Osteocyte (in vitro differentiated cells): ENCODE data around the gene PTPN1. TPM values are rescaled to one million over a fixed set of nuclear protein-coding genes. Genes with fewer than 3 reads are reported as not detected.

Experiments used
- DNase-seq: peaks from one replicate; pipeline ENCODE4 v3.0.0; 2021; ENCODE audit warnings: mixed read lengths; ENCODE audit not compliant: unreplicated experiment; ENCODE audit errors: extremely low spot score
- H3K27ac Mint-ChIP-seq: one replicate; pipeline ENCODE4 v1.8.0; 2021; ENCODE audit warnings: mild to moderate bottlenecking, mixed read lengths; ENCODE audit not compliant: unreplicated experiment
- H3K27me3 Mint-ChIP-seq: one replicate; pipeline ENCODE4 v1.8.0; 2021; ENCODE audit warnings: mixed read lengths; ENCODE audit not compliant: unreplicated experiment
- H3K36me3 Mint-ChIP-seq: one replicate; pipeline ENCODE4 v1.8.0; 2021; ENCODE audit warnings: mixed read lengths; ENCODE audit not compliant: unreplicated experiment
- H3K4me1 Mint-ChIP-seq: one replicate; pipeline ENCODE4 v1.8.0; 2021; ENCODE audit warnings: mixed read lengths; ENCODE audit not compliant: unreplicated experiment
- H3K4me3 Mint-ChIP-seq: one replicate; pipeline ENCODE4 v1.8.0; 2021; ENCODE audit warnings: mild to moderate bottlenecking, moderate library complexity, mixed read lengths; ENCODE audit not compliant: unreplicated experiment
- H3K9me3 Mint-ChIP-seq: one replicate; pipeline ENCODE4 v1.8.0; 2021; ENCODE audit warnings: mixed read lengths; ENCODE audit not compliant: unreplicated experiment
- total RNA-seq: library from RNA; stranded (reverse); gene quantifications from 2 replicates; pipeline ENCODE4 v1.2.1, GENCODE V29; 2021
- TF ChIP-seq, protein P1 (sequence below): fragments of 200-600 bp; sonication (generic); IDR thresholded peaks from 2 replicates; pipeline ENCODE4 v1.5.0; 2021; ENCODE audit warnings: antibody characterized with exemption, mild to moderate bottlenecking, moderate library complexity

PTPN1 gene
- total RNA-seq, 1 donor from 2014 or later = 29.1 TPM

DNA sequence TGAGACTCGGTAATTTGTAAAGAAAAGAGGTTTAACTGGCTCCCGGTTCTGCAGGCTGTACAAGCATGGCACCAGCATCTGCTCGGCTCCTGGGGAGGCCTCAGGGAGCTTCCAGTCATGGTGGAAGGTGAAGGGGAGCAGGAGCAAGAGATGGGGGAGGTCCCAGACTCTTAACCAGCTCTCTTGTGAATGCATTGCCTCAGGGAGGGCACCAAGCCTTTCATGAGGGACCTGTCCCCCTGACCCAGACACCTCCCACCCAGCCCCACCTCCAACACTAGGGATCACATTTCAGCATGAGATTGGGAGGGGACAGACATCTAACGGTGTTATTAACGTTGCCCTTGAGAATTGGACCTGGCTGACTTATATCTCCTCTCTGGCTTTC is 68.6 kb downstream of the PTPN1 start:
- H3K4me3 Mint-ChIP-seq = no peak overlapping the region
- H3K4me1 Mint-ChIP-seq = no peaks in the 10 kb centered on the region
- DNase-seq = no peak
- H3K9me3 Mint-ChIP-seq = no peaks in the 10 kb centered on the region
- H3K27me3 Mint-ChIP-seq = no peaks in the 10 kb centered on the region
- peaks cover 45% of the 10 kb centered on the region for H3K36me3 Mint-ChIP-seq
- no peak overlapping the region for H3K27ac Mint-ChIP-seq
- TF ChIP-seq, protein P1, sequence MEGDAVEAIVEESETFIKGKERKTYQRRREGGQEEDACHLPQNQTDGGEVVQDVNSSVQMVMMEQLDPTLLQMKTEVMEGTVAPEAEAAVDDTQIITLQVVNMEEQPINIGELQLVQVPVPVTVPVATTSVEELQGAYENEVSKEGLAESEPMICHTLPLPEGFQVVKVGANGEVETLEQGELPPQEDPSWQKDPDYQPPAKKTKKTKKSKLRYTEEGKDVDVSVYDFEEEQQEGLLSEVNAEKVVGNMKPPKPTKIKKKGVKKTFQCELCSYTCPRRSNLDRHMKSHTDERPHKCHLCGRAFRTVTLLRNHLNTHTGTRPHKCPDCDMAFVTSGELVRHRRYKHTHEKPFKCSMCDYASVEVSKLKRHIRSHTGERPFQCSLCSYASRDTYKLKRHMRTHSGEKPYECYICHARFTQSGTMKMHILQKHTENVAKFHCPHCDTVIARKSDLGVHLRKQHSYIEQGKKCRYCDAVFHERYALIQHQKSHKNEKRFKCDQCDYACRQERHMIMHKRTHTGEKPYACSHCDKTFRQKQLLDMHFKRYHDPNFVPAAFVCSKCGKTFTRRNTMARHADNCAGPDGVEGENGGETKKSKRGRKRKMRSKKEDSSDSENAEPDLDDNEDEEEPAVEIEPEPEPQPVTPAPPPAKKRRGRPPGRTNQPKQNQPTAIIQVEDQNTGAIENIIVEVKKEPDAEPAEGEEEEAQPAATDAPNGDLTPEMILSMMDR = no peak

DNA sequence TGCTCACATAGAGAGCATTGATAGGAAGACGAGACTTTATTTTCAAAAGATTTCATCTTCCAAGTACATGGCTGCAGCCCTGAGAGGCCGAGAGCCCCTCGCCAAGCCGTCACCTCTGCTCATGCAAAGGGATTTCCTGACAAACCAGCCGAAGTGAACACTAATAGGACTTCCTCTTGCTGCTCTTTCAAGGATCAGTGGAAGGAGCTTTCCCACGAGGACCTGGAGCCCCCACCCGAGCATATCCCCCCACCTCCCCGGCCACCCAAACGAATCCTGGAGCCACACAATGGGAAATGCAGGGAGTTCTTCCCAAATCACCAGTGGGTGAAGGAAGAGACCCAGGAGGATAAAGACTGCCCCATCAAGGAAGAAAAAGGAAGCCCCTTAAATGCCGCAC is 69.3 kb downstream of the PTPN1 start:
- peaks cover 45% of the 10 kb centered on the region for H3K36me3 Mint-ChIP-seq
- no peaks in the 10 kb centered on the region for H3K9me3 Mint-ChIP-seq
- TF ChIP-seq, protein P1 = no peak
- no peak overlapping the region for H3K4me3 Mint-ChIP-seq
- H3K27me3 Mint-ChIP-seq = no peaks in the 10 kb centered on the region
- DNase-seq = no peak
- no peak overlapping the region for H3K27ac Mint-ChIP-seq
- H3K4me1 Mint-ChIP-seq = no peaks in the 10 kb centered on the region

DNA sequence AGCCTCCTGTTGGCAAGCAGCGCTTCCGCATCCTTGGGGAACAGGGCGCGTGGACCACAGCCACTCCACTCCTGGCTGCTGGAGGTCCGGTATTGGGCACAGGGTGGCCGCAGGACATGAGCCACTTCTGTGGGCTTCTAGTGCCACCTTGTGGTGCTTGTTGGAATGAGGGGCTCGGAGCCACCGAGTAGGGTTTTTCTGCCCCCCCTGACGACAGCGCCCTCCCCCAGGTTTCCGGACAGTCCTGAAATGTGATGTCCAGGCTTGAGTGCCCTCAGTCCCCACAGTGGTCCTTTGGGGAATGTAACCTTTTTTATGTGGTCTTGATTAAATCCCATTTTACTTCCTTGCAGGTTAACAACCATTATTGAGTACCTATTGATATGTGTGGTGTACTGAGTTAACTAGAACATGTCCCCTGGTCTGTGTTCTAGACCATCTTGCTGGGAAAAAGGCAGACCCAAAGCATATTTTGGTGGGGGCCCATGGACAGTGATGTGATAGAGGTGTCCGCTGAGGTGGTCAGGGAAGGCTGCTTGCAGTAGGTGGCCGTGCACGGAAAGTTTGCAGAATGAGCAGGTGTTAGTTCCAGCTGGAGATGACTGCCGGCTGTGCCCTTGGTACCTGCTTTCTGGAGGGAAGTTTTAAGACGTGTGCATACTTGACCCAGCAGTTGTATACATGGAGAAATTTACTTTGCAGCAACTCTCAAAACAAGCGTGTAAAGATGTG is 70.0 kb downstream of the PTPN1 start:
- H3K27me3 Mint-ChIP-seq = no peaks in the 10 kb centered on the region
- no peak overlapping the region for H3K27ac Mint-ChIP-seq
- TF ChIP-seq, protein P1 = peak; percentile 84
- no peak for DNase-seq
- peaks cover 42% of the 10 kb centered on the region for H3K36me3 Mint-ChIP-seq
- no peaks in the 10 kb centered on the region for H3K9me3 Mint-ChIP-seq
- H3K4me1 Mint-ChIP-seq = peaks cover 3% of the 10 kb centered on the region
- no peak overlapping the region for H3K4me3 Mint-ChIP-seq

DNA sequence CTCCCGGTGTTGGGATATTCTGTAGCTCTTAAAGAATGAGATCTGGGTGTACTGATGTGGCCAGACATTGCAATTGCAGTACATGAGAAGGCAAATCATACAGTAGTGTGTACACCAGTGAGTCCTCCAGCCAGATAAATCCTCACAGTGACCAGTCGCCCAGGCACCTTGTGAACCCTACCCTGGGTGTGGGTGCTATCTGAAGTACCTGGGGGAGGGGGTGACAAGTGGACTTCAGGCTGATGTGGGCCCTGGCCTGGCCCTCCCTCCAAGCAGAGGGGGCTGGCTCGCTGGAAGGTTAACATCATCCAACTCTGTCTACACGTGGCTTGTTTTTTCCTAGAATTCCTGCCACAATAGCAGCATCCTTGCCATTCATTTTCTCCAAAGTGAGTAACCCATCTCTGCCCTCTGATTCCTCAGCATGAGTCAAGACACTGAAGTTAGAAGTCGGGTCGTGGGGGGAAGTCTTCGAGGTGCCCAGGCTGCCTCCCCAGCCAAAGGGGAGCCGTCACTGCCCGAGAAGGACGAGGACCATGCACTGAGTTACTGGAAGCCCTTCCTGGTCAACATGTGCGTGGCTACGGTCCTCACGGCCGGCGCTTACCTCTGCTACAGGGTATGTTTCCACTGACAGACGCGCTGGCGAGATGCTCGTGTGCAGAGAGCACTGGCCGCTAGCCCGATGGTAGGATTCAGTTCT is 70.8 kb downstream of the PTPN1 start:
- TF ChIP-seq, protein P1 = no peak
- H3K4me3 Mint-ChIP-seq = no peak overlapping the region
- no peak for DNase-seq
- no peaks in the 10 kb centered on the region for H3K27me3 Mint-ChIP-seq
- H3K4me1 Mint-ChIP-seq = peaks cover 3% of the 10 kb centered on the region
- H3K9me3 Mint-ChIP-seq = no peaks in the 10 kb centered on the region
- H3K27ac Mint-ChIP-seq = no peak overlapping the region
- H3K36me3 Mint-ChIP-seq = peaks cover 47% of the 10 kb centered on the region

DNA sequence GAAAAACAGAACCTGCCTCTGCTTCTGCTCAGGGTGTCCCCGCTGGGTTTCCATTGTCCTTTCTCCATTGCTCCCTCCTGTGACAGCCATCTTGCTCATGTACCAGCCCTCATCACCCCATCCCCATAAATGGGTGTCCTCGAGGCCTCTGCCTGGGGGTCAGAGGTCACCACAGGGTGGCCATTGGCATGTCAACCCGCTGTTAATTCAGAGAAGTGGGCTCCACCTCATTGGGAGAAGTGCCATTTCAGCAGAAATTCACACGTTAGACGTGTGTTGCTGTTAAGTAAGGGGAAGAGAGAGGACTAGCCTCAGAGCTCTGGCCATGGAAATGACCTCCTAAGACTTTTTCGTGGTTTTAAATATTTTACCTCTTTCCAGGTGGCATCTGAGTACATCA is 71.9 kb downstream of the PTPN1 start:
- Mint-ChIP-seq H3K36me3 (peaks cover 47% of the 10 kb centered on the region), H3K4me1 (peaks cover 3% of the 10 kb centered on the region), H3K27ac (no peak overlapping the region), H3K4me3 (no peak overlapping the region), H3K27me3 (no peaks in the 10 kb centered on the region), H3K9me3 (no peaks in the 10 kb centered on the region)
- TF ChIP-seq, protein P1 = no peak
- no peak for DNase-seq
